GM12864 (cell line): ENCODE measurements around the gene DEPDC5.

Experiments used
- DNase-seq: peaks from one replicate; pipeline ENCODE4 v3.0.0-alpha.2; 2011; ENCODE audit warnings: low read depth
- H3K4me3 ChIP-seq: 2 replicates; pipeline ENCODE4 v1.5.1; 2011; ENCODE audit warnings: mild to moderate bottlenecking, low read depth, low read length, control low read depth
- TF ChIP-seq, protein P1 (sequence below): IDR thresholded peaks from 2 replicates; pipeline ENCODE4 v1.5.1; 2011; ENCODE audit warnings: low read depth, mild to moderate bottlenecking, moderate library complexity, low read length, control low read depth, inconsistent platforms; ENCODE audit errors: missing control alignments

DEPDC5 gene

DNA sequence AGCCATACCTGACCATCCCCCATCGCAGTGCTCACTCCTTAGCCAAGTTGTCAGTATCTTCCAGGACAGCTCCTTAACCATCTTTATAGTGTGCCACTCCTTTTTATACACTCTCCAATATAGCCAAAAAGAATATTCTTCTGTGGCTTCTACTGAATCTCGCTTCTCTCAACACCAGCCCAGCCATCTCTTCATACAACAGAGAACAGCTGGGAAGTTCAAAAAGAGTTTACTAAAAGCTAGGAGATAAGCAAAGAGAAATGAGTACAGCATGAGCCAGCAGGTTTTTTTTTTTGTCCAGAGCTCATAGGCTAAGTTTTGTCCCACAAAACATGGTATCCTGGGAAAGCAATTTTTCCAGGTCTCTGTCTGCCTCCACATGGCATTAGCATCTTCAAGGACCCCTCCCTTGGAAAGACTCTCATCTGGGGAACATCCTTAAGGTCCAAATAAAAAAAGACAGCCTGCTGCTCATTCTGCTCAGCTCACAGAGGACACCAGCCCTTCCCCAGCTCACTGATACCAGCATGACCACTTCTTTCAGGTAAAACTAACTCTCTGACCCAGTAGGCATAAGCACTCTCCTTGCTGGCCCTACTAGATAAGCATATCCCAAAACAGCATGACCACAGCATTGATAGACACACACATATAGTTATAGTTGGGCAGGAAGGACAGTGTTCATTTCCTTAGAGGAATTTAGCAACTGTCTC, 141.7 kb downstream of the DEPDC5 start:
- no peak overlapping the region for H3K4me3 ChIP-seq
- TF ChIP-seq, protein P1, sequence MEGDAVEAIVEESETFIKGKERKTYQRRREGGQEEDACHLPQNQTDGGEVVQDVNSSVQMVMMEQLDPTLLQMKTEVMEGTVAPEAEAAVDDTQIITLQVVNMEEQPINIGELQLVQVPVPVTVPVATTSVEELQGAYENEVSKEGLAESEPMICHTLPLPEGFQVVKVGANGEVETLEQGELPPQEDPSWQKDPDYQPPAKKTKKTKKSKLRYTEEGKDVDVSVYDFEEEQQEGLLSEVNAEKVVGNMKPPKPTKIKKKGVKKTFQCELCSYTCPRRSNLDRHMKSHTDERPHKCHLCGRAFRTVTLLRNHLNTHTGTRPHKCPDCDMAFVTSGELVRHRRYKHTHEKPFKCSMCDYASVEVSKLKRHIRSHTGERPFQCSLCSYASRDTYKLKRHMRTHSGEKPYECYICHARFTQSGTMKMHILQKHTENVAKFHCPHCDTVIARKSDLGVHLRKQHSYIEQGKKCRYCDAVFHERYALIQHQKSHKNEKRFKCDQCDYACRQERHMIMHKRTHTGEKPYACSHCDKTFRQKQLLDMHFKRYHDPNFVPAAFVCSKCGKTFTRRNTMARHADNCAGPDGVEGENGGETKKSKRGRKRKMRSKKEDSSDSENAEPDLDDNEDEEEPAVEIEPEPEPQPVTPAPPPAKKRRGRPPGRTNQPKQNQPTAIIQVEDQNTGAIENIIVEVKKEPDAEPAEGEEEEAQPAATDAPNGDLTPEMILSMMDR, result no peak
- no peak for DNase-seq

DNA sequence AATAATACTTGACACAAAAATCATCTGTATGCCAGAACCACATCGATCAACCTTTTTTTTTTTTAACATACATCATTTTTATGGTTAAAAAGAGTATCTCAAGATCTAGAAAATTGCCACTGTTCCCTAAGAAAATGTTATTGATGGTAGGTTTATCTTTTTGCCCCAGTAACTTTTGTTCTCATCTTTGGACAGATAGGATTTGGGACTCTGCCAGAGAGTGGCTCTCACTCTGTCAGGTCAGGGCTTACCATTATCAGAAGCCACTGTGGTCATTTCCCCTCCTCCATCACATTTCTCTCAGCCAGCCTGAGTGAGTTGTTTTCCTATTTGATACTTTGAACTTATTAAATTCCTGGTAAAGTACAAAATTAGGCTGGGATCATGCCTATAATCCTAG, 142.7 kb downstream of the DEPDC5 start:
- no peak for DNase-seq
- no peak overlapping the region for H3K4me3 ChIP-seq
- TF ChIP-seq, protein P1, result no peak

DNA sequence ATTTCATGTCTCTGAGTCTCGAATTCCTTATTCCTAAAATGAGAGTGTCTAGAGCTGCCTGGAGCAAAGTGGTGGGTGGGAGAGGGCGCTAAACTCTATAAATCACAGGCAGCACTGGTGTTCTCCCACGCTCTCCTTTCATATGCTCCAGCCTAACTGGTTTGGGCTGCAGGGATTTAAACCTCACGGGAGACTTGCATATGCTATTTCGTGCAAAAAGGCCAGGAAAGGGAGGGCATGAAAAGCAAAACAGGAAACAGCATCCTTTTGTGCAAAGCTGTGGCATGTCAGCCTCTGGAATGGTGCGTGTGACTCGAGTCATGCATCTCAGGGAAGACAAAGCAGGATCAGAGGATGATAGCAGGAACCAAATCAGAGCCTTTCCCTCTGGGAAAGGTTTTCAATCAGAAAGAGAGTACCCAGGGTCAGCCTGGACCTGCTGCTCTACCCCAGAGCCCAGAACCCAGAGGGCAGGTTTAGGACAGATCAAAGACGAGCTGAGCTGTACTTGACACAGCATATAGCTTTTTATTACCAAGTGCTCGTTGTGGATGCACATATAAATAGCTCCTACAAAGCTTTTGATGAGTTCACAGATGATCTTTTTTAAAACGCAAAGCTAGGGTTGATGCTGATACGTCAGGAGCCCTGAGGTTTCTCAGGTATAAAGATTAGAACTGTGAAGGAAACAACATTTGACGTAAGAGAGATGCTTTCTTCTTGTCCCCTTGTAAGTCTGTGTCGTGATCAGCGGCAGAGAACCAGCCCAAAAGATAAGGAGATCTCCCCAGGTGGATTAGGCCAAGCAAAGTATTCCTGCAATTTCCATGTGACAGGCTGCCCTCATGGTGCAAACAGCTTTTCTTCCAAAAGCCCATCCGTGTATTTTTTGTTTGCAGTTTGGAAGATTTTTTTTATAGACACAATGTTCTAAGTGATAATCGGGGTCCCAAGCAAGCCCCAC, 144.3 kb downstream of the DEPDC5 start:
- DNase-seq, result no peak
- TF ChIP-seq, protein P1, result no peak
- no peak overlapping the region for H3K4me3 ChIP-seq

DNA sequence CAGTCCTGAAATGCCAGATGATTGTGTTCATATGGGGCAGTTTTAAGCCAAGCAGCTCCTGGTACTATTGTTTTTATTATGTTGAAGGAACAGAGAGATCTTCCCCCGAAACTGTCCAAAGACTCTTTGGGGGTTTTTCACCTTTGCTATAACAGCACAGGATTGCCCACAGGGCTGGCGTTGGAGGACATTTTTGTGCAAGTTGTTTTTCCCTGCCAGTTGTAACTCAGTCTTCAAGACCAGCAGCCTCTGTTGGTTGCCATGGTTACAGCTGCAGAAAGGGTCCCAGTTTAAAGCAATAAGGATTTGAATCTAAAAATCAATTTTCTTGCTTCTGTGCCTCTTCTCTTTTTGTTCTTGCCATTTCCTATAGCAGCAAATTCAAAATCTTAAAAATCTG, 145.1 kb downstream of the DEPDC5 start:
- TF ChIP-seq, protein P1, result no peak
- H3K4me3 ChIP-seq, result no peak overlapping the region
- DNase-seq, result no peak

DNA sequence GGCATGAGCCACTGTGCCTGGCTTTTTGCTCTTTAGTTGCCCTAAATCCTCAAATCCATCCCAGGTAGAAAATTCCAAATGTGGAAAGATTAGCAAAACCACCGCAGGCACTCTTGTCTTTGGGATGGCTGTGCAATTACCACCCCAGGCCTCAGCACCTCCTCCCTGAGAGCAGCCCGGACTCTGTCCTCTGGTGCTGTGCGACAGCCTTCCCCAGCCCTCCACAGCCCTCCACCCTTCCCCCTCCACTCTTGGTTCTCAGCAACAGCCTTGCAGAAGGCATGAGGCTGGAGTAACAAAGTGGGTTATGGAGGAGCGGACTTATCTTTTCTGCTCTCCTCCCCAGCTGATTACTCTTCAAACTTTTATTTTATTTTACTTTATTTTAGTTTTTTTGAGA, 145.8 kb downstream of the DEPDC5 start:
- no peak for DNase-seq
- no peak overlapping the region for H3K4me3 ChIP-seq

DNA sequence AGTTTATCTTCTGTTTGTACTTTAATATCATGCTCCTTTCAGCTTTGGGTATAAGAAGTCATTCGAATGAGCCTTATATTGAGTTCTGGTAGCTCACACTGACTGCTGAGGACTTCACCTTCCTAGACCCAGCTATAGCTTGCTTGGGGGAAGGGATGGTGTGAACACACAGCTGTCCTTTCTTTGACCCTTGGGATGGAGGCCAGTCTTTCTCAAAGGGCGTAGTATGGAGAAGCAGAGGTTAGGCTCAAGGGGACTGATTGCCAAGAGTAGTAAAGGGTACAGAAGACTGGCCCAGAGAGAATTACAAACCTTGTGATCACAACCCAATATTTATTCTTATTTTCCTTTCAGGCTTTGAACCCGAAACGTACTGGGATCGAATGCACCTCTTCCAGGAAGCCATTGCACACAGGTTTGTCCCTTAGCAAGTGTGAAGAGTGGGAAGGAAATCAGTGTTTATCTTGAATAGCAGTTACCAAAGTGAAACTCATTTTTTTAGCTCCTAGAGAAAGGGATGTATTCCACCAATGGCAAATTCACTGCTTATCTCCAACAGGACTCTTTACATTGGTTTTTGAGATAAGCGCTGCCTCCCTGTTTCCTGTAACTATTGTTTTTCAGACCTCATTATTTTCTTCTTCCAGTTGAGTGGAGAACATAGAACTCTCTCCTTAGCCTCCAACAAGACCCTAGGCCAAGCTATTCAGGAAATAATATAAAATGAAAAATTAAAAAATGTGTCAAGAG, 147.7 kb downstream of the DEPDC5 start:
- no peak overlapping the region for H3K4me3 ChIP-seq
- TF ChIP-seq, protein P1, result no peak
- no peak for DNase-seq

More for the DNA sequence above, 145.8 kb downstream of the DEPDC5 start:
- TF ChIP-seq, protein P1, result no peak
